ENCODE results near the gene LGALS14.
"Not testable (repeated sequence)": the region's sequence is repeated elsewhere in the genome, so short reads cannot be mapped to it uniquely, and the experiment has no call there.

The LGALS14 gene, protein sequence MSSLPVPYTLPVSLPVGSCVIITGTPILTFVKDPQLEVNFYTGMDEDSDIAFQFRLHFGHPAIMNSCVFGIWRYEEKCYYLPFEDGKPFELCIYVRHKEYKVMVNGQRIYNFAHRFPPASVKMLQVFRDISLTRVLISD

DNA sequence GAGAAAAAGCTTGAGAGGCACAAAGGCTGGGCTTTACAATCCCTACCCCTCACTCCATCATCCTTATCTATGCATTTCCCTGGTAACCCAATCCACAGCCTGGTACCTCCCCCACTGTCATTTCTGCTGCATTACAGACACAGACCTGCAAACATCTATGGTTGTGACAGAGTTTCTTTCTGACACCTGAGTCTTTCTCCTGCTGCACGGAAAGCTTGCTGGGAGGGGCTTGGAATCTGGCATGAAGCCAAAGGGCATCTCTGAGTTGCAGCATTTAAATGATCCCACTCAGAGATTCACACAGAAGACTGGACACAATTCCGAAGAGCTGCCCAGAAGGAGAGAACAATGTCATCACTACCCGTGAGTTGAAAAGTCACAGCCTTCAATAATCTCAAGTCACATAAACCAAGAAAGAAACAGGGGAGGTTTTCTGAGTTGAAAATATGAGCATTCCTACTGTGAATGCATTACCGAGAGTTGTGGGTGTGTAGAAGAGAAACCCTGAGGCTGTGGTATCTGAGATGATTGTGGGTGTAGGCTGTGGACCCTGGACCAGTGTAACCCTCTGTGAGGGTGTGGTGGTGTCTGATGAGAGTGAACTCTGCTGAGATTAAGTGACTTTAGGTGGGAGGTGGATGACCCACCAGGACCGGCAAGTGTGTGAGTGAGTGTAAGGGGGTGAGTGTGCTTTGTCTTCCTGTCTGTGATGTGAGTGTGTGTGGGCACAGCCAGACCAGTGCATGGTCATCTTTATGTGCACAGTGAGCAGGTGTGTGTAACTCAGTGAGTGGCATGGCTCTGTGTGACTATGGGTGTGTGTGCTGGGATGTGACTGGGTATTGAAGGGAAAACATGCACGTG is at the start of gene LGALS14:
Gene LGALS14 (plus strand): TSS at position 301 of the 864 bp plus-strand sequence. CDS start 48 bp downstream, at position 349.
- DNase-seq (ENCODE audit: low read depth): no peak

DNA sequence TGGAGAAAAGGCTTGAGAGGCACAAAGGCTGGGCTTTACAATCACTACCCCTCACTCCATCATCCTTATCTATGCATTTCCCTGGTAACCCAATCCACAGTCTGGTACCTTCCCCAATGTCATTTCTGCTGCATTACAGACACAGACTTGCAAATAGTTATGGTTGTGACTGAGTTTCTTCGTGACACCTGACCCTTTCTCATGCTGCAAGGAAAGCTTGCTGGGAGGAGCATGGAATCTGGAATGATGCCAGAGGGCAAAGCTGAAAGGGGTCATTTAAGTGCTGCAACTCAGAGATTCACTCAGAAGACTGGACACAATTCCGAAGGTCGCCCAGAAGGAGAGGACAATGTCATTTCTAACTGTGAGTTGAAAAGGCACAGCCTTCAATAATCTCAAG is 48.7 kb upstream of the LGALS14 start, which contains the start of gene LGALS16:
Gene LGALS16 (plus strand): TSS at position 301 of the 400 bp plus-strand sequence. CDS start 49 bp downstream, at position 350.
- DNase-seq (ENCODE audit: low read depth): no peak

DNA sequence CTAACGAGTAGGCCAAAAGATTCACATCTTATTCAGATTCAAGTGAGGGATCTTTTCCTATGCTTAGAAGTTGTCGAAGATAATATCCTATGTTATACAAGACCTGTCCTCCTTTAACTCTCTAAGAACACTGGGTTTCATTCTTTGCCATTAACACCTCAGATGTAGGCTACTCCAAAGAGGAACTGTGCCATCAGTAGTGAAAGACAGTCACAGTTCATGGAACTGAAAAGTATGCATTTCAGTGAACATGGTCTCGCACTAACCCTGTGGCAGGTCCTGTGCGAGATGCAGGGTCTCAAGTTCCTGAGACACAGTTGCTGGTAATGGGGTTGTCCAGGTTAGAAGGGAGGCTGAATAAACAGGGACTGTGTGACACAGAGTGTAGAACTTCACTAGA is 44.5 kb upstream of the LGALS14 start:
- DNase-seq (ENCODE audit: low read depth): no peak

DNA sequence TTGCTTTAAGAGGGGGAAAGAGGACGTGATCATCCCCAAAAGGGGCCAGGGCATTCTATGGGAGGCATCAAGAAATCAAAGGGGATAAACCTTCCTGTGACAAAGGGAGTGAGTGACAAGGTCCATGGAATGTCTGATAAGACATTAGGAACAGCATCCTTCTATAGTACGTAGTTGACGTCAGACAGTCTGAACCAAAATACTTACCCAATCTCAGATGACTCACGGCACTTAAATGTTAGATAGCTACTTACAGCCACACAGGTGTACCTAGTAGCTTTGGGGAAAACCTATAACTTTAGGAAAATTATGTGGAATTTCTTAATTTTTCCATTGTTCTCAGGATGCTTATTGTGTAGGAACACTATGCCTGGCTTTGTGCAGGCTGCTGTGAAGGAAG is 43.6 kb upstream of the LGALS14 start:
- no peak for DNase-seq (ENCODE audit: low read depth)

DNA sequence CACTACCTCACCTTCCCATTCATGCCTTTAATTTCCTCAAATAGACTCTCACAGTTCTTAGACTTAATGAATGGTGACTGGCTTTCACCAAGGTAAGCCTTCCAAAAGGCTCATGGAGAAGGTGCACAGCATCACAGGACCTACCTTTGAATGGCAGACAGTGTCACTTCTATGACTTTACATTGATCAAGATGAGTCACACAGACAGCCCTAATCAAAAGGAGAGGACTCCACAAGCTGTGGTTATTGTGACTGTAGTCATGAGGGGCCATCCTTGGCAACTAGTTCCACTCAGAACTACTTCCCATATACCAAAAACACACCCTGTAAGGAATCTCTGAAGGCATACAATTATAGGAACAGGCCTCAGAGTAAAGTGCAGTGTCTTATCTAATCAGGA is 42.7 kb upstream of the LGALS14 start:
- DNase-seq (ENCODE audit: low read depth): no peak

DNA sequence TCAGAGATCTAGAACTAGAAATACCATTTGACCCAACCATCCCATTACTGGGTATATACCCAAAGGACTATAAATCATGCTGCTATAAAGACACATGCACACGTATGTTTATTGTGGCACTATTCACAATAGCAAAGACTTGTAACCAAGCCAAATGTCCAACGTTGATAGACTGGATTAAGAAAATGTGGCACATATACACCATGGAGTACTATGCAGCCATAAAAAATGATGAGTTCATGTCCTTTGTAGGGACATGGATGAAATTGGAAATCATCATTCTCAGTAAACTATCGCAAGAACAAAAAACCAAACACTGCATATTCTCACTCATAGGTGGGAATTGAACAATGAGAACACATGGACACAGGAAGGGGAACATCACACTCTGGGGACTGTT is 34.4 kb upstream of the LGALS14 start:
- not testable (repeated sequence) for DNase-seq (ENCODE audit: low read depth)

DNA sequence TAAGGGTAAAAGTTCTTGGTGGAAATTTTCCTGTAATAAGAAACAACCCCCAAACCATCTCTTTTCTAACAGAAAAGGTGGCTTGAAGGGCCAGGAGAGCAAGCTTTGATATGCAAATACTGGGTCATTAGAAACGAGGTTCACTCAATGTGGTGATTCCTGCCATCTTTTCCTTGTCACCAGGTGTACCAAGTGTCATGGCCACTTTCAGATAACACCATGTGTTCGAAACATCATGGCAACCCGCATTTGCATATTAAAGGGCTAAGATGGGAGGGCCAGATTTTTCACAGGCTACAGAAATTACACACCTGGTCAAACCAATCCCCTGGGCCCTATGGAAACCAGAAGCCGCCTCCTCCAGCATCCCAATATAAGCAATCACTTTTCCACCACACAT is 33.3 kb upstream of the LGALS14 start:
- no peak for DNase-seq (ENCODE audit: low read depth)

DNA sequence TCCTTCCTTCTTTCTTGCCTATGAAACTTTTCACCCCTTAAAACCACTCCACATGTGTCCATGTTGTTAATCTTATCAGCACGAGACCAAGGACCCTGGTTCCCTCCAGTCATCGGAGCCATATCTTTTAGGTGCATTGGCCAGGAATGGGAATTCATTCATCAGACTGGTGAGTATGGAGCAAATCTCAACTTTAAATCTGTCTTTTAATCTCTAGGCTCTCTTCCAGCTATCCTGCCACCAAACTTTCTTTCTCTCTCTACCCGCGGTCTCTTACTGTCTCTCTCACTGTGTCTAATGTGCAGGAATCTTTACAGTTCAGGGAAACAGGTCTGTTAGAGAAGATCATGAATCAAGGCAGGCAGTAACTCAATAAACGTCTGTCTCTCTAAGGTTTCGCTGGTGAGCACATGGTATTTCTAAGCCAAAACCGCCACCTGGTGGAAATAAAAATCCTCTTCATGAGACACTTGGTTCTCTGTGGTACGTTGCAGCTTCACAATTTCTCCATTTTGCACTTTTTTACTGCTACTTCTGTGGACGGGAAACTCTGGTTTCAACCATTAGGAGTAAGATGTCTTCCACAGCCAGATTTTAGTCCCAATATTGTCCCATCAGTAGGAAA is 32.4 kb upstream of the LGALS14 start:
- peak; percentile 18 for DNase-seq (ENCODE audit: low read depth)

DNA sequence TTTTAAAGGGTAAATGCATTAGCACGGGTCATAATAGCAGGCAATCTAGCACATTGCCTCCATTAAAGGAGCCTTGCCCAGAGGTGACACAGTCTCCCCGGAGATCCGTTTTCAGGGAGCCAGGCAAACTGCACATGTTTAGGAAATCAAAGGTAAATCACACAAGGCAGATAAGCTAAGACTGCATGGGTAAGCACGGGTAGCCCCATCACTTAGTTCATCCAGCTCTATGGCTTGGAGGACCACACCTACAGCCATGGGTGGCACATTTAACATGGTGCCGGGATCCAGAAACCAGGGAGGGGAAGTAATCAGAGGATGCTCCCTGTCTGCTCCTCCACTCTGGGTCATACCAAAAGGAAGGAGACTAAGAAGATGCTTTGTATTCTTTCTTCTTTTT is 31.8 kb upstream of the LGALS14 start:
- no peak for DNase-seq (ENCODE audit: low read depth)

DNA sequence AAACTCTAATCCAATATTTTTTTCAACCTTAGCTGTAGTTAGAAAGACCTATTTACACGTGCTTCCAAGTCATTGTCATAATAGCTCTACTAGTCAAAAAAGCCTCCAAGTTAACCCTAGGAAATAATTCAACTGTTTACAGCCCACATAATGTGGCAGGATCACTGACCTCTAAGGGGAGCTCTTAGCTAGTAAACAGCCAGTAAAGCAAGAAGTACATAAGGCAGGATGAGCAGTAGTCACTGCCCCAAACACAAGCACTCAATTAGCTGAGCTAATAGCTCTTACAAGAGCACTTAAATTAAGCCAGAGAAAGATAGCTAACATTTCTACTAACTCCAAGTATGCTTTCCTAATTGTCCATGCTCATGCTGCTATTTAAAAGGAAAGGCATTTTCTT is 30.4 kb upstream of the LGALS14 start:
- not testable (repeated sequence) for DNase-seq (ENCODE audit: low read depth)

DNA sequence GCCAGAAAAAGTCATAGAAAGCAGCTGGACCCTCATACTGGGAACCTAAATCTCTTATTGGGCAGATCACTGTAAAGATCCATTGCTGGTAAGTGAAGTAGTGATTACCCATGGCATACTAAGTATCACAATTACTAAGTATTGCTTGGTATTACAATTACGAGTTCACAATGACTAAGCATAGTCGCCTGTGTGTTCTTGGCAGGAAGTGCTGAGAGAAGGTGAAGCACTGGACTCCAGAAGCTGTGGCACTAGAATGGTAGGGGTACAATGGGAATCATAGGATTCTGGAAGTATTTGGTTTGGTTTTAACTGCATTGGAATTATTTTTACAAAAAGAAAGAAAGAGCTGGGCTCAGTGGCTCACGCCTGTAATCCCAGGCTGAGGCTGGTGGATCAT is 28.3 kb upstream of the LGALS14 start:
- no peak for DNase-seq (ENCODE audit: low read depth)

DNA sequence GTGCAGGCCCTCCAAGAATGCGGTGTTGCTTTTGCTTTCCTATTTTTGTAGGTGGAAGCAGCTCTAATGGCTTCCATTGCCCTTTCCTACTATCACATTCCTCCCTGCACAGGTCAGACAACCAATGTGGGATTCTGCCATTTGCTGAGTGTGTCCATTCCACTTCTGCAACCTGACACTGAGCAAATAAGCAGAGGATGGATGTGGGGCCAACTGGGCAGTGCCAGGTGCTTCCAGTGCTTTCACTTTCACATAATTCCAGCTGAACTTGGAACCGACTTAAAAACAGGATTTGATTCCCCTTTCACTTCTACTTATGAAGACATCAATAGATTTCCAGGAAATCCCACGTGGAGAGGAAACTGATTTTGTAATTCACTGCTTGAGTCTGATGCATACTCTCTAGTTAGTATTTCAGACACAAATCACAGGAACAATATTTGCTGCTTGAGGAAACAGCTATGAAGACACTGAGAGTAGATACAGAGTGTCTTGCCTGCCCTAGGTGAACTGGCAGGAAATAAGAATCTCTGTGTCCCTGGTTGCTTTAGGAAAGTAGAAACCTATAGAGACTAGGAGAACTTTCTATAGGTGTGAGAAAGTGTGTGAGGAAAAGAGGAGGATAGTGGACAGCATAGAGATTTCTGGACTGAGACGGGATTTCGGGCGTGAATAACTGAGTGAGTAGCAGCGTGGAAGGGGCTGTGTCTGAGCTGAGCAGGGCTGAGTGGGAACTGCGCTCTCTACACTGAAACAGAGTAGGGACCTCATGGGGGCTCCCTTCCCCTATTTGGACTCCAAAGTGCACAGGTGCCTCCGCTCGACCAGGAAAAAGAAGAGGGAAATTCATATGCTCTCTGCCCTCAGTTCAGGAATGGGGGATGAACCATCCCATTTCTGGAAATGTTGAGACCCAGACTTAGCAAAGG is 26.1 kb upstream of the LGALS14 start:
- DNase-seq (ENCODE audit: low read depth): no peak

DNA sequence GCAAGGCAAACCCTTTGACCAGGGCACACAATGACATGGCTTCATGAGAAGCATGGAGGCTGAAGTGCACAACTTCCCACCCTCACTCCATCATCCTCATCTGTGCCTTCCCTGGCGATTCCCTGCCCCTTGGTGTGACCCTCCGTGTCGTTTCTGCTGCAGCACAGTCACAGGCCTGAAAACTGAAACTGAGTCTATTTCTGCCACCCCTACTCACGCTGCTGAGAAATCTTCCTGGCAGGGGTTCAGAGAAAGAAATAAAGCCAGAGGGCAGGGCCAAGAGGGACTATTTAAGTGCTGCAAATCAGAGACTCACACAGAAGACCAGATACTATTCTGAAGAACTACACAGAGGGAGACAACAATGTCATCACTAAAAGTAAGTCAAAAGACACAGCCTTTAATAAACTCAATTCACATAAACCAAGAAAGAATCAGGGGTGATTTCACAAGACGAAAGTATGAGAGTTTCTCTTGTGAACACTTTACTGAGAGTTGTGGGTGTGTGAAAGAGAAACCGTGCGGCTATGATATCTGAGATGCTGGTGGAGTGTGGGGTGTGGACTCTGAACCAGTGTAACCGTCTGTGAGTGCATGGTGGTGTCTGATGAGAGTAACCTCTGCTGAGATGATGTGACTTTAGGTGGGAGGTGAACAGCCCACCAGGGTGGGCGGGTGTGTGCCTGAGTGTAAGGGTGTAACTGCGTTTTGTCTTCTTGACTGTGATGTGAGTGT is 25.1 kb upstream of the LGALS14 start:
- peak; percentile 7 for DNase-seq (ENCODE audit: low read depth)

DNA sequence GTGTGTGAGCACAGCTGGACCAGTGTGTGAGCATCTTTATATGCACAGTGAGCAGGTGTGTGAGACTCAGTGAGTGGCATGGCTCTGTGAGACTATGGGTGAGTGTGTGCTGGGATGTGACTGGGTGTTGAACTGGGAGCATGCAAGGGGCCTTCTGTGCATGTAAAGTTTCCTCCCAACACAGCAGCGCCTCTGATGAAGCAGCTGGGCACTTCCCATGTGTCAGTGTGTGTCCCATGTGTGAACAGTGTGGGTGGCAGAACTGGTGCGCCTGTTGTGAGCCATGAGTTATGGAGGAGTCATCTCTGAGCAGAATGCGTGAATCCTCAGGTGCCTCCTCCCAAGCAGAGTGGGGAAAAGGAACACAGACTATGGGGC is 24.5 kb upstream of the LGALS14 start:
- DNase-seq (ENCODE audit: low read depth): no peak

DNA sequence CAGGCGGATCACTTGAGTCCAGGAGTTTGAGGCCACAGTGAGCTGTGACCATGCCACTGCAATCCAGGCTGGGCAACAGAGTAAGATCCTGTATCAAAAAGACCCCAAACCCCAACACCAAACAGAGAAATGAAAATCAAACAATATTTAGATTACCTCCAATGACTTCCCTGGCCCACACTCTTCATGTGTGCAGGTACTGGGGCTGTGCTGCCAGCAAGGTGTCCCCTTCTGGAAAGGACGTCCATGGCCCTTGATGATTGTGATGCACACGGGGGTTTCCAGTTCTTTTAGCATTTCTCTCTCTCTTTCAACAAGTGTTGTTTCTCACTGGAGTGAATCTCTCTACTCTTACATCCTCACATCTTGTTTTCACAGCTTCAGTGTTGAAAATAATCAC is 23.7 kb upstream of the LGALS14 start:
- DNase-seq (ENCODE audit: low read depth): no peak

DNA sequence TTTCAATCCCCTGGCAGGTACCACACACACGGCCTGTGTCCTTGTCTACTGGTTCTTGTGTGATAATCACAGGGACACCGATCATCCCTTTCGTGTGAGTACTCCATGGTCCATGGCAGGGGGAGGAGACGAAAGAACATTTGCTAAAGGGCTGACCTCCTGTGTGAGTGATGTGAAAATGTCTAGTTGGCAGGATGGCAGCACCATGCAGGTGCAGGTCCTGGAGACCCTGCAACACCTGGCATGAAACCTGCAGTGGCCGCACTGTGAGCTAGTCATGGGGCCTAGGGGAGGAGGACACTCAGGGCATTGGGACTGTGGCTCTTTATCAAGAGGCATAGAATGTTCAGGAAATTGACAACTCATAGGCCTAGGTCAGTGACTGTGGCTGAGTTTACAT is 22.9 kb upstream of the LGALS14 start:
- no peak for DNase-seq (ENCODE audit: low read depth)

DNA sequence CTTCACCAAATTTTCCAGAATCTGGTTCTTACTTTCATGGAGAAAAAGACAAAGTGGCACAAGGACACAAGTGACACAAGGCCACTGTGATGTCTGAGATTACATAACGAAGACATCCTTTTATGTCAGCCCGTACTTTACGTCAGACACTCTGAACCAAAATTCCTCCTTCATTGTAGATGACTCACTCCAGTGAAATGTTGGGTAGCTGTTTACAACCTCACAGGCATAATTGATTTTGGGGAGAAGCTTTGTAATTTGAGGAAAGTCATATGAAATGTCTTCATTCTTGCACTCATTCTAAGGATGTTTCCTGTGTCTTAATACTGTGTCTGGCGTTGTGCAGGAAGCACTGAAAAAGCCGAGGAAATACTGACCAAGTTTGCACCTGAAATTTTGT is 20.0 kb upstream of the LGALS14 start:
- no peak for DNase-seq (ENCODE audit: low read depth)

DNA sequence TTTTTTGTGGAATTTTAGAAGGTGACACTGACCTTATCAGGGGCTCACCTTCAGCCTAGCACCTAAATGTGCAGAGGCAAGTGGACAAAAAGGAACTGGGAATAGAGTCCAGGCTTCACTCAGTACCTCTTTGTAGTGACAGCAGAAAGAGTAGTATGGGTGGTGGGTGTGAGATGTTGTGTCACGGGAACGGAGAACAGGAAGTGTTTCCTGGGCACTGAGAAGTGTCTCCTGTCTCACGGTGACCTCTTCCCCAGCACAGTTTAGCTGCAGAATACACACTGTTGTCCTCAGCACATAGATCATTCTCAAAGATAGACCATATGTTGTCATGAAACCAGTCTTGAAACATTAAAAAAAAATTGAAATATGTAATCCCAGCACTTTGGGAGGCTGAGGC is 17.5 kb upstream of the LGALS14 start:
- no peak for DNase-seq (ENCODE audit: low read depth)

DNA sequence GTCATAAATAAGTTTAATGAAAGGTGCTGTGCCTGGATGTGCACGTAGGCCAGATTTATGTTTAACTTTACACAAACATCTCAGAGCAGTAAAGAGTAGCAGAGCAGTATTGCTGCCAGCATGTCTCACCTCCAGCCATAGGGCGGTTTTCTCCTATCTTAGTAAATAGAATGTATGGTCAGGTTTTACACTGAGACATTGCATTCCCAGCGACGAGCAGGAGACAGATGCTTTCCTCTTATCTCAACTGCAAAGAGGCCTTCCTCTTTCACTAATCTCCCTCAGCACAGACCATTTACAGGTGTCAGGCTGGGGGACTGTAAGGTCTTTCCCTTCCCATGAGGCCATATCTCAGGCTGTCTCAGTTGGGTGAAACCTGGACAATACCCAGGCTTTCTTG is 15.6 kb upstream of the LGALS14 start:
- DNase-seq (ENCODE audit: low read depth): not testable (repeated sequence)

DNA sequence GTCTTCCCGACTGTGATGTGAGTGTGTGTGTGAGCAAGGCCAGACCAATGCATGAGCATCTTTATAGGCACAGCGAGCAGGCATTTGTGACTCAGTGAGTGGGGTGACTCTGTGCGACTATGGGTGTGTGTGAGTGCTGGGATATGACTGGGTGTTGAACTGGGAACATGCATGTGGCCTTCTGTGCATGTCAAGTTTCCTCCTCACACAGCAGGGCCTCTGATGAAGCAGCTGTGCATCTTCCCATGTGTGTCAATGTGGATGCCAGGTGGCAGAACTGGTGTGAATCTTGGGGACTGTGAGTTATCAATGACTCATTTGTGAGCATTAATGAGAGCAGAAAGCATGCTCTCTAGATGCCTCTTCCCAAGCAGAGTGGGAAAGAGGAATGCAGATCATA is 12.1 kb upstream of the LGALS14 start:
- DNase-seq (ENCODE audit: low read depth): no peak

DNA sequence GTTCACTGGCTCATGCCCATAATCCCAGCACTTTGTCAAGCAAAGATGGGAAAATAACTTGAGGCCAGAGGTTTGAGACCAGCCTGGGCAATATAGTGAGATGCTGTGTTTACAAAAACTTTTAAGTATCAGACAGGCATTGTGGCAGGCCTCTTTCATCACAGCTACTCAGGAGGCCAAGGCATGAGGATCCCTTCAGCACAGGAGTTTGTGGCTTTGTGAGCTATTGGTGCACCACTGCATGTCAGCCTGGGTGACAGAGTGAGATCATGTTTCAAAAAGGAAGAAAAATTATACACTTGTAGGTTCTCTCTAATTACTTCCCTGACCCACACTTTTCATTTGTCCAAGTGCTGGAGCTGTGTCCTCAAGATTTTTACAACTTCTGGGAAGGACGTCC is 11.5 kb upstream of the LGALS14 start:
- DNase-seq (ENCODE audit: low read depth): no peak
